IMR-90 (cell line): ENCODE results near the gene AFAP1L1. TPM values are rescaled to one million over a fixed set of nuclear protein-coding genes. Genes with fewer than 3 reads are reported as not detected.

ENCODE experiments used
- ATAC-seq: fragments of 200-7000 bp; cut with Tn5 transposase; 2 replicates; pipeline ENCODE4 v1.9.1; 2020; ENCODE audit warnings: low read depth, mild to moderate bottlenecking, moderate library complexity
- BruUV-seq: library from RNA; stranded (reverse); fragments of 400-500 nt; replicated peaks from 2 replicates; lab custom pipeline; 2021; lab: Mats Ljungman, UMichigan
- CTCF ChIA-PET: fragments of 300-600 bp; formaldehyde crosslinking; extraction: SDS; loops from one replicate; lab custom pipeline; 2021; ENCODE audit warnings: antibody characterized with exemption; lab: Yijun Ruan, JAX
- POLR2A ChIA-PET: fragments of 300-600 bp; sonication (Branson Sonifier 250); formaldehyde crosslinking; loops from one replicate; lab custom pipeline; 2022; ENCODE audit warnings: antibody characterized with exemption; ENCODE audit not compliant: unreplicated experiment; lab: Charles Lee
- DNase-seq: peaks from one replicate; pipeline ENCODE4 v3.0.0; 2013
- H2AFZ ChIP-seq: replicated peaks from 2 replicates; pipeline ENCODE3; 2013; ENCODE audit warnings: low read length, mild to moderate bottlenecking; ENCODE audit not compliant: poor library complexity
- H2AK5ac ChIP-seq: 2 replicates; pipeline ENCODE4 v1.6.1; 2013; ENCODE audit warnings: low read depth, low read length, inconsistent platforms
- H2AK9ac ChIP-seq: replicated peaks from 2 replicates; pipeline ENCODE3; 2013; ENCODE audit warnings: mild to moderate bottlenecking, low read depth, low read length, moderate library complexity; ENCODE audit not compliant: poor library complexity
- H2BK120ac ChIP-seq: 2 replicates; pipeline ENCODE4 v1.6.1; 2013; ENCODE audit warnings: low read depth, low read length, inconsistent platforms
- H2BK15ac ChIP-seq: 3 replicates; pipeline ENCODE4 v1.6.1; 2013; ENCODE audit warnings: low read depth, low read length, inconsistent platforms
- H2BK20ac ChIP-seq: 2 replicates; pipeline ENCODE4 v1.6.1; 2013; ENCODE audit warnings: low read depth, mild to moderate bottlenecking, inconsistent platforms, low read length, moderate library complexity
- H2BK5ac ChIP-seq: 2 replicates; pipeline ENCODE4 v1.6.1; 2013; ENCODE audit warnings: mild to moderate bottlenecking, low read depth, low read length, inconsistent platforms; ENCODE audit not compliant: poor library complexity, severe bottlenecking
- H3K14ac ChIP-seq: replicated peaks from 2 replicates; pipeline ENCODE4 v1.6.1; 2013; ENCODE audit warnings: low read depth, low read length, inconsistent platforms
- H3K18ac ChIP-seq: 2 replicates; pipeline ENCODE4 v1.6.1; 2013; ENCODE audit warnings: low read depth, low read length, control low read depth
- H3K23ac ChIP-seq: 2 replicates; pipeline ENCODE4 v1.6.1; 2013; ENCODE audit warnings: low read depth, low read length, inconsistent platforms
- H3K27ac ChIP-seq: 2 replicates; pipeline ENCODE4 v1.5.1; 2013; ENCODE audit warnings: mild to moderate bottlenecking, control low read depth, low read length; ENCODE audit not compliant: insufficient read depth
- H3K27me3 ChIP-seq: 2 replicates; pipeline ENCODE4 v1.6.1; 2013; ENCODE audit warnings: low read length; ENCODE audit not compliant: control insufficient read depth, insufficient read depth
- H3K36me3 ChIP-seq: 2 replicates; pipeline ENCODE4 v1.6.1; 2013; ENCODE audit warnings: low read length, mixed read lengths; ENCODE audit not compliant: control insufficient read depth, insufficient read depth
- H3K4ac ChIP-seq: 2 replicates; pipeline ENCODE4 v1.6.1; 2013; ENCODE audit warnings: low read depth, low read length, inconsistent platforms
- H3K4me1 ChIP-seq: 2 replicates; pipeline ENCODE4 v1.6.1; 2013; ENCODE audit warnings: low read length, mixed read lengths; ENCODE audit not compliant: control insufficient read depth, insufficient read depth
- H3K4me2 ChIP-seq: 2 replicates; pipeline ENCODE4 v1.6.1; 2013; ENCODE audit warnings: low read depth, mild to moderate bottlenecking, control low read depth, low read length, moderate library complexity
- H3K4me3 ChIP-seq: 2 replicates; pipeline ENCODE4 v1.5.1; 2013; ENCODE audit warnings: low read depth, mild to moderate bottlenecking, control low read depth, low read length, moderate library complexity; ENCODE audit not compliant: insufficient read depth
- H3K56ac ChIP-seq: 2 replicates; pipeline ENCODE4 v1.6.1; 2013; ENCODE audit warnings: low read length, inconsistent platforms; ENCODE audit not compliant: insufficient read depth; ENCODE audit errors: extremely low read depth
- H3K79me1 ChIP-seq, 2 experiments: 2 replicates each; pipeline ENCODE4 v1.6.1; 2013; ENCODE audit warnings: low read length in 2 of 2, inconsistent platforms in 1 of 2, low read depth in 1 of 2
- H3K9ac ChIP-seq: 2 replicates; pipeline ENCODE4 v1.6.1; 2013; ENCODE audit warnings: low read depth, low read length, control low read depth
- H3K9me1 ChIP-seq: 2 replicates; pipeline ENCODE4 v1.6.1; 2013; ENCODE audit warnings: low read length, inconsistent platforms; ENCODE audit not compliant: insufficient read depth
- H3K9me3 ChIP-seq: 2 replicates; pipeline ENCODE4 v1.6.1; 2013; ENCODE audit warnings: low read length; ENCODE audit not compliant: control insufficient read depth, insufficient read depth
- H4K20me1 ChIP-seq: 2 replicates; pipeline ENCODE4 v1.6.1; 2013; ENCODE audit warnings: low read length, inconsistent platforms; ENCODE audit not compliant: insufficient read depth
- H4K5ac ChIP-seq: 2 replicates; pipeline ENCODE4 v1.6.1; 2013; ENCODE audit warnings: mild to moderate bottlenecking, low read depth, low read length, control low read depth
- H4K8ac ChIP-seq, 2 experiments: 2 replicates each; pipeline ENCODE4 v1.6.1; 2013; ENCODE audit warnings: low read depth in 2 of 2, low read length in 2 of 2, control low read depth in 1 of 2, inconsistent platforms in 1 of 2
- H4K91ac ChIP-seq: 2 replicates; pipeline ENCODE4 v1.6.1; 2013; ENCODE audit warnings: low read depth, low read length, inconsistent platforms; ENCODE audit not compliant: insufficient read depth
- BHLHE40 ChIP-seq: fragments of 150-350 bp; IDR thresholded peaks from 2 replicates; pipeline ENCODE4 v1.6.1; 2016; ENCODE audit warnings: mild to moderate bottlenecking, low read depth, low read length
- CEBPB ChIP-seq: IDR thresholded peaks from 2 replicates; pipeline ENCODE4 v1.6.1; 2012; ENCODE audit warnings: low read depth, low read length, improper control_type of control experiment
- RFX5 ChIP-seq: IDR thresholded peaks from 2 replicates; pipeline ENCODE4 v1.8.0; 2012; ENCODE audit warnings: low read depth, mild to moderate bottlenecking, low read length, moderate library complexity
- WGBS, 2 experiments: methylation state at CpG; one replicate each; pipeline versions ENCODE4 v1.1.5 to v1.1.7; 2013; ENCODE audit warnings: missing lambda C conversion rate in 2 of 2; ENCODE audit not compliant: insufficient read length in 1 of 2; ENCODE audit errors: extremely low coverage in 2 of 2; 5-methylcytosine and 5-hydroxymethylcytosine counted together
- dilution Hi-C: fragments of 300-500 bp; cut with HindIII; formaldehyde crosslinking; loops from one replicate; pipeline ENCODE4 v1.14.3; 2018; ENCODE audit warnings: low sequenced_read_pairs; ENCODE audit not compliant: unreplicated experiment
- in situ Hi-C: fragments of 300-500 bp; cut with MboI; formaldehyde crosslinking; loops from 3 replicates; pipeline ENCODE4 v1.14.3; 2019; ENCODE audit warnings: low sequenced_read_pairs, inconsistent platforms, mixed read lengths
- intact Hi-C: fragments of 100-400 bp; cut with micrococcal nuclease; formaldehyde crosslinking; loops from 2 replicates; pipeline ENCODE4 v1.10.0; 2022
- polyA plus RNA-seq, 3 experiments: library from polyadenylated mRNA; depleted of rRNA; stranded (reverse); fragments of >200 nt; gene quantifications; 2 replicates each; pipeline ENCODE4 v1.2.3, GENCODE V29; 2012; ENCODE audit warnings: low replicate concordance in 1 of 3
- total RNA-seq: library from RNA; depleted of rRNA; stranded (reverse); fragments of >200 nt; gene quantifications from 2 replicates; pipeline ENCODE4 v1.2.3, GENCODE V29; 2012

Gene AFAP1L1
- total and polyA plus RNA-seq, 2 of the 4 experiments (the other 2 are of a cell fraction), result 3.3 to 5.7 TPM

DNA sequence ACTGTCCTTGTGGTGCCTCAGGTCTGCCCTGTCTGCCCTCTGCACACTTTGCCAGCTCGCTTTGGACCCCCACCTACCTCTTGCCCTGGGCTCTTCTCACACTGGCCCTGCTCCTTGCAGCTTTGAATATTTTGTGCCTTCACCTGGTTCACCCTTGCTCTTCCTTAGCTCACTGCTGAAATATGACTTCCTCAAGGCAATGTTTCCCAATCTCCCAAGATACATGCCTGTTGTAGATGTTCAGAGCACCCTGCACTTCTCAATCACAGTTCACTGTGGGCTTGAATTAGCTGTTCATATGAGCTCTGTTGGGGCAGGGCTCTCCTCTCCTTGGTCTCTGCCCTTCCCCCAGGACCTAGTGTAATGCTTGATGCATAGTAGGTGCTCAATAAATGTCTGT lies 8.0 kb downstream of the AFAP1L1 start:
- H3K79me1 ChIP-seq, result peaks cover 0 to 14% of the 10 kb centered on the region in 2 experiments; a peak in 1 of 4 replicates
- no peak overlapping the region for H4K5ac ChIP-seq
- BruUV-seq, result no TSS peak
- no peaks in the 10 kb centered on the region for H3K9me3 ChIP-seq
- CTCF ChIA-PET, result interaction anchor here (0.6 to 1.0 kb wide), 3 partner anchors 14 to 285 kb away, joined by 3 to 4 read pairs (median 3); no protein-coding TSS in a partner anchor
- no peak overlapping the region for H3K4ac ChIP-seq
- DNase-seq (no peak), ATAC-seq (peak; percentile 27)
- H3K56ac ChIP-seq, result no peak overlapping the region
- in situ Hi-C loops, result no loop called here
- H3K27ac ChIP-seq, result no peak overlapping the region
- H3K9ac ChIP-seq, result no peak overlapping the region
- H2AK5ac ChIP-seq, result no peak overlapping the region
- dilution Hi-C loops, result no loop called here
- H3K27me3 ChIP-seq, result no peaks in the 10 kb centered on the region; the same call in 1 of the 2 replicates
- no peak overlapping the region for H3K23ac ChIP-seq
- H4K91ac ChIP-seq, result no peak overlapping the region
- no peak overlapping the region for H2BK15ac ChIP-seq
- peak; percentile 44 for TF ChIP-seq CEBPB
- TF ChIP-seq RFX5, result no peak
- TF ChIP-seq BHLHE40, result peak; percentile 28; the same call in 1 of the 2 replicates
- H4K8ac ChIP-seq, result no peak overlapping the region
- H3K36me3 ChIP-seq, result no peaks in the 10 kb centered on the region
- intact Hi-C loops, result no loop called here
- H4K20me1 ChIP-seq, result peaks cover 4% of the 10 kb centered on the region; the same call in 1 of the 2 replicates
- H3K4me3 ChIP-seq, result no peak overlapping the region
- H3K14ac ChIP-seq, result no peak overlapping the region
- POLR2A ChIA-PET, result no interaction called here
- no peak overlapping the region for H2AFZ ChIP-seq
- peaks cover 11% of the 10 kb centered on the region for H3K9me1 ChIP-seq
- WGBS, 2 experiments, result 80% methylated on average over 1 of the region's 1 CpG; no CpG with 5 or more reads in 1 of the 2 experiments
- H2BK20ac ChIP-seq, result no peak overlapping the region
- H3K18ac ChIP-seq, result no peak overlapping the region
- peaks cover 4% of the 10 kb centered on the region for H3K4me1 ChIP-seq
- H3K4me2 ChIP-seq, result no peak overlapping the region
- no peak overlapping the region for H2BK120ac ChIP-seq
- H2AK9ac ChIP-seq, result no peak overlapping the region
- H2BK5ac ChIP-seq, result no peak overlapping the region
